Stomach (tissue), 9 donors: Measurements from ENCODE around the gene GSG1L2. TPM values are rescaled to one million over a fixed set of nuclear protein-coding genes. Genes with fewer than 3 reads are reported as not detected.

Source experiments
- DNase-seq, 2 donors: peaks; one replicate each; pipeline versions ENCODE4 v3.0.0 to v3.0.0-alpha.2; 2013 to 2019
- H3K27ac ChIP-seq, 5 donors: fragments of 200-600 bp in 4 of 5; sonication (generic) in 4 of 5; one replicate each; pipeline ENCODE4 v1.5.1; 2013 to 2019; ENCODE audit warnings: mild to moderate bottlenecking in 1 of 5, moderate library complexity in 1 of 5
- H3K27me3 ChIP-seq, 3 donors: fragments of 200-600 bp; sonication (generic); one replicate each; pipeline ENCODE4 v1.5.1; 2017 to 2019; ENCODE audit warnings: mixed run types in 1 of 3
- H3K36me3 ChIP-seq, 4 donors: fragments of 200-600 bp; sonication (generic); 1 replicate in 3 of 4; 2 replicates in 1 of 4; pipeline ENCODE4 v1.5.1; 2016 to 2019
- H3K4me1 ChIP-seq, 4 donors: fragments of 200-600 bp; sonication (generic); one replicate each; pipeline ENCODE4 v1.5.1; 2016 to 2019
- H3K4me3 ChIP-seq, 4 donors: fragments of 200-600 bp; sonication (generic) in 3 of 4; one replicate each; pipeline ENCODE4 v1.5.1; 2016 to 2019; ENCODE audit warnings: mild to moderate bottlenecking in 1 of 4
- H3K9me3 ChIP-seq, 4 donors: fragments of 200-600 bp; sonication (generic); one replicate each; pipeline ENCODE4 v1.5.1; 2016 to 2019
- EP300 ChIP-seq: sonication (generic); formaldehyde crosslinking; IDR thresholded peaks from one replicate; pipeline ENCODE4 v1.6.1; 2017; ENCODE audit warnings: antibody characterized with exemption
- POLR2A ChIP-seq, 4 donors: fragments of 450-650 bp; IDR thresholded peaks; one replicate each; pipeline ENCODE4 v1.6.1; 2016; ENCODE audit warnings: antibody characterized with exemption in 4 of 4, control low read depth in 2 of 4, mild to moderate bottlenecking in 1 of 4, moderate library complexity in 1 of 4
- POLR2AphosphoS5 ChIP-seq, 3 donors: sonication (generic); formaldehyde crosslinking; IDR thresholded peaks; one replicate each; pipeline ENCODE4 v1.6.1; 2016; ENCODE audit warnings: antibody characterized with exemption in 3 of 3
- WGBS, 5 donors: extraction: QIAGEN DNeasy Blood & Tissue Kit in 3 of 5; methylation state at CpG; one replicate each; pipeline versions ENCODE4 v1.1.5 to v1.1.7; 2013 to 2018; 5-methylcytosine and 5-hydroxymethylcytosine counted together
- intact Hi-C: fragments of 100-400 bp; cut with DNase I; formaldehyde crosslinking; loops from one replicate; pipeline ENCODE4 v1.15.1; 2023; ENCODE audit warnings: low total_unique reads
- polyA plus RNA-seq, 3 donors: library from polyadenylated mRNA; stranded (reverse); fragments of 200-250 nt; gene quantifications; one replicate each; pipeline ENCODE4 v1.2.3, GENCODE V29; 2013
- total RNA-seq, 5 donors: library from RNA; depleted of rRNA; stranded (reverse); fragments of >200 nt; gene quantifications; one replicate each; pipeline versions ENCODE4 v1.1.0 to v1.2.3, GENCODE V29; 2014 to 2016
- TF ChIP-seq, protein P1 (sequence below), 7 experiments: fragments of 450-650 bp in 4 of 7; fragments of 200-600 bp in 3 of 7; sonication (generic) in 3 of 7; IDR thresholded peaks; one replicate each; pipeline ENCODE4 v1.5.1; 2016 to 2019; ENCODE audit warnings: antibody characterized with exemption in 7 of 7, control low read depth in 2 of 7, mild to moderate bottlenecking in 1 of 7
- donor health status: healthy with polysubstance abuse.
- donor health status: Bipolar disorder and iron deficiency.
- donor health status: healthy.

GSG1L2 gene
- total and polyA plus RNA-seq, 8 donors, result not detected

DNA sequence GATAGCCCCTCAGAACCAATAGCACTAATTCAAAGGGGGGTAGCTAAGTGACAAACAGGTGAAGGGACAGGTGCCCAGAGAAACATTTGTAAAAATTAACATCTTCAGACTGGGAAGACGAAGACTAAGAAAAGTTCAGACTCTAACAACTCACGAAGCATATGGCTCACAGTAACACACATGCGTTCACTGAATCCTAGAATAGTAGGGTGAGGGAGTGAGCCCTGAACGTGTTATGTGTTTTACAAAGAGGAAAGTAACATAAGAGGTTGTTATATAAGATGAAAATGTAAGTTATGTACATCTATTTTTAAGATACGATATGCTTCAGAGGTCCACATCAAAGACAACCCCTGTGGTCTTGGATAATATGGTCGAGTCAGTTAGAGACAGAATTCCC is 15.2 kb downstream of the GSG1L2 start:
- intact Hi-C loops, result no loop called here
- WGBS, 5 donors, result 75 to 80% (median 77%) methylated on average over 6 of the region's 6 CpGs

DNA sequence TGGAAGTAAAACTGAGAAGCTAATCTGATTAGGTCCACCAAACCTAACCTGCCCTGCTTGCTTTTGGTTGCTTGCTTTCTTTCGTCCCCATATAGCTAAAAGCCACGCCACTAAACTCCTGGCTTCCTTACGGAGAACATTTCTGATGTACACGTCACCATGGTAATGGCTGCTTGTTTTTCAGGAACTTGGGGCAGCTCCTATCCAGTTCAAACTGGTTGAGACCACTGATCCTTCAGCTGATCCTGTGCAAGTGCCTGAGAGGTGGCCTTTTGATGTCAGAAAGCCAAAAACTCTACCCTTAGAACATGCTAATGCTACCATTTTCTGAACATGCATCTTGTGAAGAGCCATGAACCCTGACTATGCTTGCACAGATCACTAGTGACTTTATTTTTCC is 16.1 kb downstream of the GSG1L2 start:
- H3K36me3 ChIP-seq, result no peaks in the 10 kb centered on the region
- H3K9me3 ChIP-seq, result peaks cover 0 to 18% (median 11%) of the 10 kb centered on the region in 4 donors
- H3K27me3 ChIP-seq, result peaks cover 0 to 20% (median 0%) of the 10 kb centered on the region in 3 donors
- H3K4me3 ChIP-seq, result no peak overlapping the region
- H3K27ac ChIP-seq, result no peak overlapping the region
- H3K4me1 ChIP-seq, result no peaks in the 10 kb centered on the region
- no peak for TF ChIP-seq POLR2AphosphoS5 (IDR thresholded peaks at IDR 0.05)
- TF ChIP-seq, protein P1, sequence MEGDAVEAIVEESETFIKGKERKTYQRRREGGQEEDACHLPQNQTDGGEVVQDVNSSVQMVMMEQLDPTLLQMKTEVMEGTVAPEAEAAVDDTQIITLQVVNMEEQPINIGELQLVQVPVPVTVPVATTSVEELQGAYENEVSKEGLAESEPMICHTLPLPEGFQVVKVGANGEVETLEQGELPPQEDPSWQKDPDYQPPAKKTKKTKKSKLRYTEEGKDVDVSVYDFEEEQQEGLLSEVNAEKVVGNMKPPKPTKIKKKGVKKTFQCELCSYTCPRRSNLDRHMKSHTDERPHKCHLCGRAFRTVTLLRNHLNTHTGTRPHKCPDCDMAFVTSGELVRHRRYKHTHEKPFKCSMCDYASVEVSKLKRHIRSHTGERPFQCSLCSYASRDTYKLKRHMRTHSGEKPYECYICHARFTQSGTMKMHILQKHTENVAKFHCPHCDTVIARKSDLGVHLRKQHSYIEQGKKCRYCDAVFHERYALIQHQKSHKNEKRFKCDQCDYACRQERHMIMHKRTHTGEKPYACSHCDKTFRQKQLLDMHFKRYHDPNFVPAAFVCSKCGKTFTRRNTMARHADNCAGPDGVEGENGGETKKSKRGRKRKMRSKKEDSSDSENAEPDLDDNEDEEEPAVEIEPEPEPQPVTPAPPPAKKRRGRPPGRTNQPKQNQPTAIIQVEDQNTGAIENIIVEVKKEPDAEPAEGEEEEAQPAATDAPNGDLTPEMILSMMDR (IDR thresholded peaks at IDR 0.05), result no peak
- no peak for TF ChIP-seq EP300
- no peak for TF ChIP-seq POLR2A (IDR thresholded peaks at IDR 0.05)
- 19 to 80% (median 33%) methylated on average over 4 of the region's 4 CpGs for WGBS, 5 donors
- intact Hi-C loops, result no loop called here
- DNase-seq, result no peak

More for the DNA sequence above, 15.2 kb downstream of the GSG1L2 start:
- DNase-seq, result no peak
- TF ChIP-seq, protein P1 (IDR thresholded peaks at IDR 0.05), result no peak
- no peak for TF ChIP-seq POLR2AphosphoS5 (IDR thresholded peaks at IDR 0.05)
- no peak for TF ChIP-seq POLR2A (IDR thresholded peaks at IDR 0.05)
- no peak for TF ChIP-seq EP300
- Histone ChIP-seq H3K27me3 (peaks cover 0 to 30% (median 0%) of the 10 kb centered on the region in 3 donors), H3K27ac (no peak overlapping the region), H3K4me1 (no peaks in the 10 kb centered on the region), H3K9me3 (peaks cover 0 to 18% (median 11%) of the 10 kb centered on the region in 4 donors), H3K4me3 (no peak overlapping the region), H3K36me3 (no peaks in the 10 kb centered on the region)

DNA sequence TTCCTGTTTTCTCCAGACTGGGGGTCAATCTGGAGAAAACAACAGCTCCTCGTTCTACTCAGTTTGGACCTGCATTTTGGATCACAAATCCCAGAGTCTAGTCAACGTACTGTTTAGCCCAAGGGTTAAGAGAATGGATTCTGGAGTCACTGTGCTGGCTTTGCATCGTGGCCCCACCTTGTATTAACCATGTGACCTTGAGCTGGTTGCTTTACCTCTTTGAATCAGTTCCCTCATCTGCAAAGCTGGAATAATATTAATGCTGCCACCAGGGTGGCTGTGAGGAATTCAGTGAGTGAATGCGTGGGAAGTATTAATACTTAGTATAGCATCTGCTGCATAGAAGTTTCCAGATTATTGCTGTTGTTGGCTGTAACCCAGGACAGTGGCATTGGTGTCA is 19.2 kb downstream of the GSG1L2 start:
- no peak overlapping the region for H3K27ac ChIP-seq
- H3K4me3 ChIP-seq, result no peak overlapping the region
- no peak for DNase-seq
- peaks cover 0 to 18% (median 11%) of the 10 kb centered on the region in 4 donors for H3K9me3 ChIP-seq
- intact Hi-C loops, result no loop called here
- peaks cover 0 to 6% (median 0%) of the 10 kb centered on the region in 4 donors for H3K4me1 ChIP-seq
- peaks cover 0 to 8% (median 0%) of the 10 kb centered on the region in 3 donors for H3K27me3 ChIP-seq
- no peaks in the 10 kb centered on the region for H3K36me3 ChIP-seq
- 57 to 69% (median 61%) methylated on average over 3 to 4 of the region's 4 CpGs for WGBS, 5 donors
- no peak for TF ChIP-seq POLR2A (IDR thresholded peaks at IDR 0.05)
- TF ChIP-seq POLR2AphosphoS5 (IDR thresholded peaks at IDR 0.05), result no peak
- no peak for TF ChIP-seq EP300
- TF ChIP-seq, protein P1 (IDR thresholded peaks at IDR 0.05), result no peak

DNA sequence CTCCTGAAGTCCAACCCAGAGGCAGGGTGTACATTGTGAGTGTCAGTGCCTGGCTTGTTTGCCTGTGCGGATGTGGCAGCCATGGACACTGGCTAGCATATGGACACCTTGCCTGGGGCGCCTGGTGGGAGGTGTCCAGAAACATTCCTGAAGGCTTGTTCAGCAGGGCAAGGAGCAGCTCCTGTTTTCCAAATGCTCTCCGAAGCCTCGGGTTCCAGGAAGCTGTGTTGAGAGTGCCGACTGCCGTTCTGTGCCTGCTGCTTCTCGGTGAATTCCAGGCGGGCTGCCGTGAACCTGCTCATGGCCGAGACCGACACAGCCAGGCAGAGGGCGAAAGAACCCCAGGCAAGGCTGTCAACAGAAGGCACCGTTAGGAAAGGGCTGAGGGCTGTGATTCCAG is 19.6 kb downstream of the GSG1L2 start:
- TF ChIP-seq, protein P1 (IDR thresholded peaks at IDR 0.05), result no peak
- TF ChIP-seq EP300, result no peak
- TF ChIP-seq POLR2A (IDR thresholded peaks at IDR 0.05), result no peak
- TF ChIP-seq POLR2AphosphoS5 (IDR thresholded peaks at IDR 0.05), result no peak
- Histone ChIP-seq H3K36me3 (no peaks in the 10 kb centered on the region), H3K4me1 (peaks cover 0 to 6% (median 0%) of the 10 kb centered on the region in 4 donors), H3K9me3 (peaks cover 0 to 18% (median 11%) of the 10 kb centered on the region in 4 donors), H3K4me3 (no peak overlapping the region), H3K27ac (no peak overlapping the region), H3K27me3 (peaks cover 0 to 8% (median 0%) of the 10 kb centered on the region in 3 donors)
- 73 to 80% (median 75%) methylated on average over 12 to 13 of the region's 13 CpGs for WGBS, 5 donors
- intact Hi-C loops, result no loop called here
- no peak for DNase-seq
